HCT116 (cell line): ENCODE measurements around the gene ZNF792. TPM values are rescaled to one million over a fixed set of nuclear protein-coding genes. Genes with fewer than 3 reads are reported as not detected.

ENCODE experiments used
- ATAC-seq: fragments of 200-7000 bp; cut with Tn5 transposase; 2 replicates; pipeline ENCODE4 v1.9.1; 2020; ENCODE audit warnings: mild to moderate bottlenecking, moderate library complexity
- BruUV-seq: library from RNA; stranded (reverse); fragments of 400-500 nt; replicated peaks from 2 replicates; lab custom pipeline; 2021; lab: Mats Ljungman, UMichigan
- CTCF ChIA-PET: fragments of 300-600 bp; sonication (Branson Sonifier 250); formaldehyde crosslinking; loops from one replicate; lab custom pipeline; 2021; ENCODE audit warnings: antibody characterized with exemption; lab: Charles Lee
- POLR2A ChIA-PET: fragments of 300-600, 350-600 bp; sonication (Branson Sonifier 250); formaldehyde crosslinking; loops from one replicate; lab custom pipeline; 2021; ENCODE audit warnings: antibody characterized with exemption; lab: Charles Lee
- RAD21 ChIA-PET, 2 experiments: fragments of 300-600 bp; sonication (Branson Sonifier 250); formaldehyde crosslinking; loops; one replicate each; lab custom pipeline; 2023; ENCODE audit warnings: low total read pairs in 2 of 2; ENCODE audit not compliant: uncharacterized antibody in 2 of 2, unreplicated experiment in 2 of 2, low non-redundant PET in 1 of 2; lab: Charles Lee
- DNase-seq: peaks from one replicate; pipeline ENCODE4 v3.0.0-alpha.2; 2010; ENCODE audit warnings: low read depth, low spot score
- H2AFZ ChIP-seq: fragments of 200-600 bp; shearing (Covaris generic), sonication (generic); 2 replicates; pipeline ENCODE4 v1.6.1; 2017; ENCODE audit warnings: low read depth, mixed run types, mixed read lengths, antibody characterized with exemption, low read length; ENCODE audit not compliant: poor library complexity, severe bottlenecking
- H3K27ac ChIP-seq: 2 replicates; pipeline ENCODE4 v1.5.1; 2012; ENCODE audit warnings: low read depth, low read length
- H3K27me3 ChIP-seq: fragments of 200-600 bp; sonication (generic); 2 replicates; pipeline ENCODE4 v1.6.1; 2016; ENCODE audit warnings: mixed run types, low read length, mixed read lengths; ENCODE audit not compliant: insufficient read depth
- H3K36me3 ChIP-seq, 2 experiments: fragments of 200-500 bp in 1 of 2; fragments of 200-600 bp in 1 of 2; sonication (Bioruptor generic) in 1 of 2; sonication (generic) in 1 of 2; 2 replicates each; pipeline versions ENCODE4 v1.5.1 to v1.6.1; 2014 to 2016; ENCODE audit warnings: low read length in 2 of 2, inconsistent platforms in 1 of 2, mixed read lengths in 1 of 2, mixed run types in 1 of 2; ENCODE audit not compliant: insufficient read depth in 2 of 2, control insufficient read depth in 1 of 2
- H3K4me1 ChIP-seq, 2 experiments: fragments of 200-600 bp in 1 of 2; sonication (generic) in 1 of 2; 2 replicates each; pipeline versions ENCODE4 v1.5.1 to v1.6.1; 2012 to 2017; ENCODE audit warnings: low read length in 2 of 2, inconsistent platforms in 1 of 2, mild to moderate bottlenecking in 1 of 2, mixed read lengths in 1 of 2, mixed run types in 1 of 2, moderate library complexity in 1 of 2; ENCODE audit not compliant: insufficient read depth in 2 of 2, control insufficient read depth in 1 of 2
- H3K4me2 ChIP-seq: fragments of 200-600 bp; sonication (generic); 2 replicates; pipeline ENCODE4 v1.6.1; 2017; ENCODE audit warnings: mixed run types, low read length, mixed read lengths
- H3K4me3 ChIP-seq, 2 experiments: fragments of 200-600 bp in 1 of 2; sonication (generic) in 1 of 2; replicated peaks in 1 of 2; 2 replicates each; pipeline ENCODE4 v1.5.1; 2011 to 2016; ENCODE audit warnings: low read length in 2 of 2, control low read depth in 1 of 2, low read depth in 1 of 2, mild to moderate bottlenecking in 1 of 2, mixed read lengths in 1 of 2, mixed run types in 1 of 2
- H3K79me2 ChIP-seq: fragments of 200-600 bp; sonication (generic); 2 replicates; pipeline ENCODE4 v1.6.1; 2017; ENCODE audit warnings: mild to moderate bottlenecking, mixed run types, low read length, moderate library complexity, mixed read lengths; ENCODE audit not compliant: insufficient read depth
- H3K9ac ChIP-seq: fragments of 200-600 bp; sonication (generic); 2 replicates; pipeline ENCODE4 v1.6.1; 2016; ENCODE audit warnings: low read length, mixed read lengths
- H3K9me2 ChIP-seq: fragments of 200-600 bp; sonication (generic), shearing (Covaris generic); 2 replicates; pipeline ENCODE4 v1.6.1; 2017; ENCODE audit warnings: mixed run types, mild to moderate bottlenecking, moderate library complexity; ENCODE audit not compliant: insufficient read depth
- H3K9me3 ChIP-seq, 2 experiments: fragments of 200-500 bp in 1 of 2; fragments of 200-600 bp in 1 of 2; sonication (Bioruptor generic) in 1 of 2; sonication (generic) in 1 of 2; 2 replicates each; pipeline ENCODE4 v1.6.1; 2014 to 2017; ENCODE audit warnings: low read length in 2 of 2, mixed read lengths in 2 of 2, inconsistent platforms in 1 of 2, low read depth in 1 of 2, mild to moderate bottlenecking in 1 of 2, mixed run types in 1 of 2, moderate library complexity in 1 of 2; ENCODE audit not compliant: control insufficient read depth in 1 of 2, insufficient read depth in 1 of 2
- H4K20me1 ChIP-seq: fragments of 200-600 bp; sonication (generic), shearing (Covaris generic); 2 replicates; pipeline ENCODE4 v1.6.1; 2017; ENCODE audit warnings: mixed run types, mild to moderate bottlenecking, moderate library complexity; ENCODE audit not compliant: insufficient read depth
- CEBPB ChIP-seq: IDR thresholded peaks from 2 replicates; pipeline ENCODE4 v1.6.1; 2012; ENCODE audit warnings: low read depth
- EGR1 ChIP-seq: IDR thresholded peaks from 2 replicates; pipeline ENCODE4 v1.6.1; 2012; ENCODE audit warnings: low read depth
- POLR2A ChIP-seq: IDR thresholded peaks from 2 replicates; pipeline ENCODE4 v1.7.0; 2011; ENCODE audit warnings: borderline replicate concordance; ENCODE audit not compliant: insufficient read depth, insufficient read length; ENCODE audit errors: extremely low read depth
- POLR2AphosphoS5 ChIP-seq: IDR thresholded peaks from 2 replicates; pipeline ENCODE4 v1.6.1; 2011; ENCODE audit warnings: mild to moderate bottlenecking, low read depth, low read length, moderate library complexity
- SIN3A ChIP-seq: IDR thresholded peaks from 2 replicates; pipeline ENCODE4 v1.6.1; 2012; ENCODE audit warnings: low read depth
- SP1 ChIP-seq: IDR thresholded peaks from 2 replicates; pipeline ENCODE4 v1.6.1; 2012; ENCODE audit warnings: low read depth
- TCF7L2 ChIP-seq: IDR thresholded peaks from 2 replicates; pipeline ENCODE4 v1.7.0; 2011; ENCODE audit warnings: borderline replicate concordance, inconsistent platforms; ENCODE audit not compliant: insufficient read depth, insufficient read length; ENCODE audit errors: extremely low read depth
- YY1 ChIP-seq: IDR thresholded peaks from 2 replicates; pipeline ENCODE4 v1.6.1; 2011; ENCODE audit warnings: low read length, low read depth, moderate library complexity, mild to moderate bottlenecking; ENCODE audit not compliant: insufficient replicate concordance; ENCODE audit errors: extremely low read depth
- ZBTB33 ChIP-seq: IDR thresholded peaks from 2 replicates; pipeline ENCODE4 v1.6.1; 2011; ENCODE audit warnings: mild to moderate bottlenecking, low read length, moderate library complexity; ENCODE audit not compliant: insufficient replicate concordance; ENCODE audit errors: extremely low read depth
- intact Hi-C: fragments of 100-400 bp; cut with micrococcal nuclease; formaldehyde crosslinking; loops from 2 replicates; pipeline ENCODE4 v1.10.0; 2022
- total RNA-seq: library from RNA; stranded (reverse); gene quantifications from one replicate; pipeline ENCODE4 v1.2.1, GENCODE V29; 2021; ENCODE audit not compliant: unreplicated experiment
- TF ChIP-seq, protein P1 (sequence below): IDR thresholded peaks from 2 replicates; pipeline ENCODE4 v1.6.1; 2012

ZNF792 gene
- total RNA-seq, 1 experiment from 2014 or later = 3.6 TPM

GRCh38 chr19:34999498-35000337 is 35.7 kb upstream of the ZNF792 start, which contains the start of gene GRAMD1A:
Gene GRAMD1A, plus strand, starts transcription at chr19:35000323. Its CDS starts 156 bp downstream, at chr19:35000479.
- Histone ChIP-seq H3K4me3 (peak within 1 kb of the TSS; percentile 66 to 75), H3K9ac (peak within 1 kb of the TSS; percentile 92), H3K4me1 (peaks cover 14 to 26% of the 10 kb centered on the region in 2 experiments; a peak in 3 of 4 replicates), H3K36me3 (peaks cover 0 to 3% of the 10 kb centered on the region in 2 experiments; a peak in 2 of 4 replicates), H3K9me2 (no peaks in the 10 kb centered on the region), H3K79me2 (peaks cover 41% of the 10 kb centered on the region), H4K20me1 (no peaks in the 10 kb centered on the region), H3K27ac (peak within 1 kb of the TSS; percentile 86), H3K4me2 (peak within 1 kb of the TSS; percentile 90), H2AFZ (no peak within 1 kb of the TSS), H3K9me3 (no peaks in the 10 kb centered on the region), H3K27me3 (no peaks in the 10 kb centered on the region)
- peak; percentile 49 for DNase-seq
- ChIA-PET RAD21 (no interaction called here), CTCF (interaction anchor here (0.7 kb wide), 1 partner anchor 45 kb away, joined by 3 read pairs; no protein-coding TSS in a partner anchor), POLR2A (interaction anchor here (0.6 kb wide), 1 partner anchor 23 kb away, joined by 3 read pairs; no protein-coding TSS in a partner anchor)
- intact Hi-C loops = no loop called here
- ATAC-seq = peak; percentile 87
- peak; percentile 22 for TF ChIP-seq YY1
- TF ChIP-seq TCF7L2 = peak; percentile 49
- peak; percentile 56 for TF ChIP-seq SP1
- TF ChIP-seq EGR1 = peak; percentile 44; the same call in 1 of the 2 replicates
- TF ChIP-seq POLR2A = peak; percentile 69
- TF ChIP-seq, protein P1, sequence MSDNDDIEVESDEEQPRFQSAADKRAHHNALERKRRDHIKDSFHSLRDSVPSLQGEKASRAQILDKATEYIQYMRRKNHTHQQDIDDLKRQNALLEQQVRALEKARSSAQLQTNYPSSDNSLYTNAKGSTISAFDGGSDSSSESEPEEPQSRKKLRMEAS = 0 out of 2 replicates have a peak, but pooled peaks have one; percentile 34
- no peak for TF ChIP-seq ZBTB33
- peak; percentile 83 for TF ChIP-seq POLR2AphosphoS5
- TF ChIP-seq CEBPB = no peak
- TF ChIP-seq SIN3A = peak; percentile 49
- TSS peak; percentile 95 for BruUV-seq
